ENCODE measurements around the gene GRM1.

Gene GRM1

GRCh38 chr6:146315381-146316174, 286.7 kb downstream of the GRM1 start:
- no peak for DNase-seq (ENCODE audit: low read depth in 2 of 2)

- DNase-seq (ENCODE audit: low read depth in 2 of 2): no peak
Measured at GRCh38 chr6:146316175-146316495, 287.3 kb downstream of the GRM1 start.

- no peak for DNase-seq (ENCODE audit: low read depth in 2 of 2)
Measured at GRCh38 chr6:146331013-146331412, 302.2 kb downstream of the GRM1 start.

GRCh38 chr6:146335336-146335735, 306.5 kb downstream of the GRM1 start:
- DNase-seq (ENCODE audit: low read depth in 2 of 2): no peak

GRCh38 chr6:146336191-146336590, 307.3 kb downstream of the GRM1 start:
- DNase-seq (ENCODE audit: low read depth in 2 of 2): no peak

GRCh38 chr6:146337376-146337775, 308.5 kb downstream of the GRM1 start:
- DNase-seq (ENCODE audit: low read depth in 2 of 2): no peak

- no peak for DNase-seq (ENCODE audit: low read depth in 2 of 2)
Measured at GRCh38 chr6:146339716-146340115, 310.9 kb downstream of the GRM1 start.

GRCh38 chr6:146341493-146342230, 312.8 kb downstream of the GRM1 start:
- DNase-seq (ENCODE audit: low read depth in 2 of 2): no peak

- DNase-seq (ENCODE audit: low read depth in 2 of 2): no peak
Measured at GRCh38 chr6:146345598-146345997, 316.7 kb downstream of the GRM1 start.

- DNase-seq (ENCODE audit: low read depth in 2 of 2): no peak
Measured at GRCh38 chr6:146347090-146347489, 318.2 kb downstream of the GRM1 start.

GRCh38 chr6:146347690-146348089, 318.8 kb downstream of the GRM1 start:
- no peak for DNase-seq (ENCODE audit: low read depth in 2 of 2)

GRCh38 chr6:146351018-146351417, 322.2 kb downstream of the GRM1 start:
- no peak for DNase-seq (ENCODE audit: low read depth in 2 of 2)

GRCh38 chr6:146352163-146352562, 323.3 kb downstream of the GRM1 start:
- DNase-seq (ENCODE audit: low read depth in 2 of 2): no peak

- DNase-seq (ENCODE audit: low read depth in 2 of 2): no peak
Measured at GRCh38 chr6:146354451-146354850, 325.6 kb downstream of the GRM1 start.

GRCh38 chr6:146355521-146356100, 326.7 kb downstream of the GRM1 start:
- no peak for DNase-seq (ENCODE audit: low read depth in 2 of 2)

- no peak for DNase-seq (ENCODE audit: low read depth in 2 of 2)
Measured at GRCh38 chr6:146357578-146358430, 328.9 kb downstream of the GRM1 start.

GRCh38 chr6:146358431-146359046, 329.7 kb downstream of the GRM1 start:
- no peak for DNase-seq (ENCODE audit: low read depth in 2 of 2)

GRCh38 chr6:146359131-146359530, 330.3 kb downstream of the GRM1 start:
- DNase-seq (ENCODE audit: low read depth in 2 of 2): no peak

- DNase-seq (ENCODE audit: low read depth in 2 of 2): no peak
Measured at GRCh38 chr6:146361128-146361924, 332.5 kb downstream of the GRM1 start.

GRCh38 chr6:146363838-146364607, 335.2 kb downstream of the GRM1 start:
- DNase-seq (ENCODE audit: low read depth in 2 of 2): no peak
